OCI-LY3 (cell line): ENCODE data around the gene ZMYND8.

Experiments
- EZH2phosphoT487 ChIP-seq: fragments of 200-600 bp; shearing (Covaris generic); IDR thresholded peaks from 2 replicates; pipeline ENCODE4 v1.6.1; 2018; ENCODE audit warnings: antibody characterized with exemption, mixed run types, low read depth
- TF ChIP-seq, protein P1 (sequence below): fragments of 200-600, 300-600 bp; sonication (generic); IDR thresholded peaks from 2 replicates; pipeline ENCODE4 v1.5.1; 2014; ENCODE audit warnings: antibody characterized with exemption, low read length, low read depth

DNA sequence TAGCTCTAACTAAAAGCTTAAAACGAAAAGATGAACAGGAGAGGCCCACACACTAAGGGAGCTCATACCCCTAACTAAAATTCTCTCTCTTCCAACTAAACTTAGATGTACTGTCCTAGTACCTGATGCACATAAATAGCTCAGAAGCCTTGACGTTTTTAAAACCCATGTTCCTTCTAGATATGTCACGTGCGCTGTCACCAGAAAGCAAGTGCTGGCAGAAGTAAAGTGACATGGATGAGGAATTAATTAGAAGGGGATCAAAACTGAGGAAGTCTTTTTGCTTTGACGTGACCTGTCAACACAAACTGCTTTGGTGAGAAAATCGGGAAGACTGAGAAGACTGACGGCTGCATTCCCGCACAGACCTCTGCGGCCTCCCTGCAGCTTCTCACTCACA lies 142.5 kb downstream of the ZMYND8 start:
- TF ChIP-seq, protein P1, sequence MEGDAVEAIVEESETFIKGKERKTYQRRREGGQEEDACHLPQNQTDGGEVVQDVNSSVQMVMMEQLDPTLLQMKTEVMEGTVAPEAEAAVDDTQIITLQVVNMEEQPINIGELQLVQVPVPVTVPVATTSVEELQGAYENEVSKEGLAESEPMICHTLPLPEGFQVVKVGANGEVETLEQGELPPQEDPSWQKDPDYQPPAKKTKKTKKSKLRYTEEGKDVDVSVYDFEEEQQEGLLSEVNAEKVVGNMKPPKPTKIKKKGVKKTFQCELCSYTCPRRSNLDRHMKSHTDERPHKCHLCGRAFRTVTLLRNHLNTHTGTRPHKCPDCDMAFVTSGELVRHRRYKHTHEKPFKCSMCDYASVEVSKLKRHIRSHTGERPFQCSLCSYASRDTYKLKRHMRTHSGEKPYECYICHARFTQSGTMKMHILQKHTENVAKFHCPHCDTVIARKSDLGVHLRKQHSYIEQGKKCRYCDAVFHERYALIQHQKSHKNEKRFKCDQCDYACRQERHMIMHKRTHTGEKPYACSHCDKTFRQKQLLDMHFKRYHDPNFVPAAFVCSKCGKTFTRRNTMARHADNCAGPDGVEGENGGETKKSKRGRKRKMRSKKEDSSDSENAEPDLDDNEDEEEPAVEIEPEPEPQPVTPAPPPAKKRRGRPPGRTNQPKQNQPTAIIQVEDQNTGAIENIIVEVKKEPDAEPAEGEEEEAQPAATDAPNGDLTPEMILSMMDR, result no peak
- TF ChIP-seq EZH2phosphoT487, result no peak
